Urothelium cell line (cell line): Measurements from ENCODE around the gene SLC5A5.
A peak's percentile ranks its signal among the peaks of the same experiment; 100 is the strongest.
"Not testable (repeated sequence)": the region's sequence is repeated elsewhere in the genome, so short reads cannot be mapped to it uniquely, and the experiment has no call there.

Experiments
- DNase-seq: peaks from one replicate; pipeline ENCODE4 v3.0.0; 2011; ENCODE audit warnings: low spot score, mixed read lengths
- FAIRE-seq: peaks from 2 replicates; lab custom pipeline; 2011; peaks lifted over from hg19 to GRCh38; lab: Jason Lieb, UNC

Gene SLC5A5

GRCh38 chr19:17915940-17916593 lies 44.3 kb downstream of the SLC5A5 start:
- no peak for FAIRE-seq

GRCh38 chr19:17918151-17918550 lies 46.4 kb downstream of the SLC5A5 start:
- not testable (repeated sequence) for FAIRE-seq, DNase-seq

More at GRCh38 chr19:17915940-17916593, 44.3 kb downstream of the SLC5A5 start:
- peak; percentile 33 for DNase-seq

GRCh38 chr19:17919122-17919521 lies 47.4 kb downstream of the SLC5A5 start:
- not testable (repeated sequence) for FAIRE-seq, DNase-seq

- no peak for FAIRE-seq
Observed at GRCh38 chr19:17920527-17920926, 48.8 kb downstream of the SLC5A5 start.

GRCh38 chr19:17922138-17922537 lies 50.4 kb downstream of the SLC5A5 start:
- FAIRE-seq: no peak
- DNase-seq: no peak

More at GRCh38 chr19:17920527-17920926, 48.8 kb downstream of the SLC5A5 start:
- DNase-seq: no peak

GRCh38 chr19:17926044-17926443 lies 54.3 kb downstream of the SLC5A5 start:
- no peak for DNase-seq
- no peak for FAIRE-seq

- FAIRE-seq (no peak), DNase-seq (no peak)
Observed at GRCh38 chr19:17929056-17929455, 57.3 kb downstream of the SLC5A5 start.

- no peak for FAIRE-seq
- no peak for DNase-seq
Observed at GRCh38 chr19:17931532-17932191, 59.9 kb downstream of the SLC5A5 start.

- DNase-seq (peak; percentile 88), FAIRE-seq (no peak)
Observed at GRCh38 chr19:17932485-17933338, 61.0 kb downstream of the SLC5A5 start, which contains the start of gene CCDC124. Gene CCDC124, plus strand, starts transcription at chr19:17933015. Its CDS starts 3,406 bp downstream, at chr19:17936421.

GRCh38 chr19:17933414-17934129 lies 61.8 kb downstream of the SLC5A5 start:
- FAIRE-seq: no peak
- DNase-seq: no peak

- FAIRE-seq (no peak), DNase-seq (no peak)
Observed at GRCh38 chr19:17936379-17936778, 64.6 kb downstream of the SLC5A5 start.

- no peak for DNase-seq
- FAIRE-seq: no peak
Observed at GRCh38 chr19:17937371-17937900, 65.7 kb downstream of the SLC5A5 start.

GRCh38 chr19:17938092-17938845 lies 66.5 kb downstream of the SLC5A5 start:
- FAIRE-seq (no peak), DNase-seq (peak; percentile 70)

GRCh38 chr19:17942181-17942580 lies 70.4 kb downstream of the SLC5A5 start:
- FAIRE-seq: no peak
- no peak for DNase-seq

GRCh38 chr19:17942582-17943273 lies 71.0 kb downstream of the SLC5A5 start:
- DNase-seq (no peak), FAIRE-seq (no peak)

- DNase-seq (no peak), FAIRE-seq (no peak)
Observed at GRCh38 chr19:17943274-17944221, 71.8 kb downstream of the SLC5A5 start.

GRCh38 chr19:17944301-17944700 lies 72.6 kb downstream of the SLC5A5 start:
- DNase-seq (no peak), FAIRE-seq (no peak)
